Breast epithelium (tissue), 4 donors: ENCODE results near the gene PRIM2. TPM values are rescaled to one million over a fixed set of nuclear protein-coding genes. Genes with fewer than 3 reads are reported as not detected.
"Not testable (repeated sequence)": the region's sequence is repeated elsewhere in the genome, so short reads cannot be mapped to it uniquely, and the experiment has no call there.

Experiments
- DNase-seq, 2 donors: peaks; one replicate each; pipeline ENCODE4 v3.0.0-alpha.2; 2019; ENCODE audit warnings: low spot score in 2 of 2
- H3K27ac ChIP-seq, 2 donors: fragments of 200-600 bp; sonication (generic) in 1 of 2; one replicate each; pipeline ENCODE4 v1.5.1; 2016 to 2019; ENCODE audit warnings: mild to moderate bottlenecking in 1 of 2
- H3K27me3 ChIP-seq, 2 donors: fragments of 200-600 bp; sonication (generic) in 1 of 2; one replicate each; pipeline versions ENCODE4 v1.5.1 to v1.6.0; 2017 to 2019; ENCODE audit warnings: control low read depth in 1 of 2, mild to moderate bottlenecking in 1 of 2
- H3K36me3 ChIP-seq: fragments of 200-600 bp; one replicate; pipeline ENCODE4 v1.5.1; 2019
- H3K4me1 ChIP-seq, 2 donors: fragments of 200-600 bp; sonication (generic); one replicate each; pipeline ENCODE4 v1.5.1; 2016 to 2019; ENCODE audit warnings: control low read depth in 1 of 2
- H3K4me3 ChIP-seq, 3 donors: fragments of 200-600 bp; sonication (generic); 1 replicate in 2 of 3; 2 replicates in 1 of 3; pipeline ENCODE4 v1.5.1; 2016 to 2019; ENCODE audit warnings: mild to moderate bottlenecking in 3 of 3, moderate library complexity in 2 of 3
- H3K9me3 ChIP-seq, 2 donors: fragments of 200-600 bp; sonication (generic) in 1 of 2; one replicate each; pipeline ENCODE4 v1.5.1; 2016 to 2019; ENCODE audit warnings: control low read depth in 1 of 2
- intact Hi-C: fragments of 100-400 bp; cut with DNase I; formaldehyde crosslinking; loops from one replicate; pipeline ENCODE4 v1.15.1; 2023; ENCODE audit warnings: low total_unique reads
- total RNA-seq, 3 donors: library from RNA; depleted of rRNA; stranded (reverse); fragments of >200 nt; gene quantifications; one replicate each; pipeline ENCODE4 v1.1.0, GENCODE V29; 2016

Gene PRIM2
- total RNA-seq, 3 donors from 2014 or later = 9.3 to 20.1 (median 13.8) TPM

DNA sequence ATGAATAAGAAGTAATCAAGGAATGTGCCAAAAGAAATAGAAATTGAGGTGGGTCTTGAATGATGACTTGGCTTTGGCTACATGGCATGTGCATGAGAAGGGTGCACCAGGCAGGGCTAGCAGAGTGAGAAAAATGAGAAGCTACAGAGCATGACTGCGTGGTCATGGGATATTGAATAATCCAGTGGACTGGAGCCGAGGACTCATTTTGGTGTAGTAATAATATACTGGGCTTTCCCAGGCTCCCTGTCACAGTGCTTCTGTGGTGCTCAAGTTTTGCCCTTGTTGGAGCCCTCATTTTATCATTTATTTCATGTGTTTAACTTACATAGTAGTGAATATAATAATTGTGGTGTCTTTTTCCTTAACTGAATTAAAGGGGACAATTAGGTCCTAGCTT lies 217.7 kb downstream of the PRIM2 start:
- H3K27ac ChIP-seq, intact Hi-C loops, H3K36me3 ChIP-seq, H3K4me3 ChIP-seq, H3K9me3 ChIP-seq, DNase-seq, H3K4me1 ChIP-seq, H3K27me3 ChIP-seq: not testable (repeated sequence)

DNA sequence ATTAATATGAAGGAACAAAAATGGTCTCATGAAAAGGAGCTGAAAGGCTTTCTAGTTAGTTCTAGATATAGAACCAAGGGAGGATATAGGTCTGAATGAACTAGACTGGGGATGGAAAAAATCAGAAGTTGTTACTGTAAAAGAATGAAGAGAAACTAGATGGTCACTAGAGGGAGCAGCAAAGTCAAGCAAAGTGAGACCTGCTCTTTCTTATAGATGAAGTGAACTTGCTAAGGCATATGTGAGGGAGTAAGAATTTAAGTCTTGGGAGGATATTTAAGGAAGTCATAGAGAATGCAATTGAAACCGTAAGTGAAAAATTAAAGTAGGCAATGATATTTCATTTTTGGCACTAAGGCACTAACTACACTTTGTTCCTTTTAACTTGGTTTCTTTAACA lies 218.6 kb downstream of the PRIM2 start:
- H3K9me3 ChIP-seq, H3K4me1 ChIP-seq, H3K27me3 ChIP-seq, DNase-seq, intact Hi-C loops, H3K36me3 ChIP-seq, H3K4me3 ChIP-seq, H3K27ac ChIP-seq: not testable (repeated sequence)

DNA sequence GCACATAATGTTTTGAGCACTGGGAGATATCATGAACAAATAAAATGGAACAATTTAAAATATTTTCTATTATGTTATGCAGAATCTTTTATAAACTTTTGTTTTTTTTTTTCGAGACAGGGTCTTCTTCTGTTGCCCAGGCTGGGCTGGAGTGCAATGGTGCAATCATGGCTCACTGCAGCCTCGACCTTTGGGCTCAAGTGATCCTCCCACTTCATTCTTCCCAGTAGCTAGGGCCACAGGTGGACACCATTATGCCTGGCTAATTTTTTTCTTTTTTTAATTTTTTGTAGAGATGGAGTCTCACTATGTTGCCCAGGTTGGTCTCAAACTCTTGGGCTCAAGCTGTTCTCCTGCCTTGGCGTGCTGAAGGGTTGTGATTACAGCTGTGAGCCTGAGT lies 220.5 kb downstream of the PRIM2 start:
- H3K27me3 ChIP-seq, DNase-seq, H3K27ac ChIP-seq, H3K4me1 ChIP-seq, H3K36me3 ChIP-seq, H3K9me3 ChIP-seq, intact Hi-C loops, H3K4me3 ChIP-seq: not testable (repeated sequence)

DNA sequence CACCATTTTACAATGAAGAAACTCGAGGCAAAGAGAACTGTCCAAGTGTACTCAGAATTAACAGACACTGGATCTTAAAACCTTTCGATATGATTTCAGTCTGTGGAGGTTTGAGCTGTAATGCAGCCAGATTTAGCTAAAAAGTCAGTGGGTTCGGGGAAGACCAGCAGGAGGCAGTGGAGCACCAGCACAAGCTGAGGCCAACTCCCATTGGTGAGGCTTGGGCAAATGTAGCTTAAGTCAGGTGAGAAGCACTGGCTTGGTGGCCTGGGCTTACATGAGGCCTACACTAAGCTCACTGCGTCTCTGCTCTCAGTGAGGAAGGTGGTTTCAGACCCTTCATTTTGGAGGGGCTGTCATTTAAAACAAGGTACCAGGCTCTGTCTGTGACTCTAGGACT lies 234.5 kb downstream of the PRIM2 start:
- H3K27me3 ChIP-seq, intact Hi-C loops, H3K27ac ChIP-seq, DNase-seq, H3K4me1 ChIP-seq, H3K36me3 ChIP-seq, H3K4me3 ChIP-seq, H3K9me3 ChIP-seq: not testable (repeated sequence)

DNA sequence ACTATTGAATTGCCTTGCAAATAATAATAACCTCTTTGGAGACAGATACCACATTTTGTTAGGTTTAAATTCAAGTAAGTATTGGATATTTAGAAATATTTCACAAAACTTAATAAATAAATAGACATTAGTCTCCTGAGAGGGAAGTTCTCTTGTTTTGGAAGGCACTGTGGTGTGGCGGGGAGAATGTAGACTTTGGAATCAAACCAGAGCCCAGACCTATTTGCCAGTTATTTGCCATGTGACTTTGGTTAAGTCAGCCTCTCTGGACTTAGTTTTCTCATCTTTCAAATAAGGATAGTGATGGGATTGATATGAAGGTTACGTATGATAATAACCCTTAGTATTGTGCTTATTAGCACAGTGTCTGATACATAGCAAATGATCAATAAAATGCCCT lies 240.4 kb downstream of the PRIM2 start:
- H3K27me3 ChIP-seq, H3K27ac ChIP-seq, DNase-seq, H3K9me3 ChIP-seq, intact Hi-C loops, H3K4me1 ChIP-seq, H3K4me3 ChIP-seq, H3K36me3 ChIP-seq: not testable (repeated sequence)

DNA sequence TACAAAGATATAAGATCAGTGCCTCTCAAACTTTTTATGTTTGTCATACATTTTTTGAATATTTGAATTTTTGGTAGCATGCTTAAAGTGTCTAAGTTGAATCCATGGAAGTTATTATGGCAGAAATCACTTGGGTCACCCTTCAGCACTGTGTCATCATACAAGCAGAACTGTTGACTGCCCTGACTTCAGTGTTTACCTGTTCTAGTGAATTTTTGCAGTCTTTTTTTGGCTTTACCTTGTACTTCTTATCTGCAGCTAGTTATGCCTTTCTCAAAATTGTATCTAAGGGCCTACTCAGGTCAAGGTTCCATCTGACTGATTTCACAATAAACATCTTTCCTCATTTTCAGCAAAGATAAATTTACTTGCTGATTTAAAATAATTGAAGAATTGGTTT lies 241.7 kb downstream of the PRIM2 start:
- H3K4me1 ChIP-seq, H3K4me3 ChIP-seq, intact Hi-C loops, DNase-seq, H3K27me3 ChIP-seq, H3K27ac ChIP-seq, H3K9me3 ChIP-seq, H3K36me3 ChIP-seq: not testable (repeated sequence)

DNA sequence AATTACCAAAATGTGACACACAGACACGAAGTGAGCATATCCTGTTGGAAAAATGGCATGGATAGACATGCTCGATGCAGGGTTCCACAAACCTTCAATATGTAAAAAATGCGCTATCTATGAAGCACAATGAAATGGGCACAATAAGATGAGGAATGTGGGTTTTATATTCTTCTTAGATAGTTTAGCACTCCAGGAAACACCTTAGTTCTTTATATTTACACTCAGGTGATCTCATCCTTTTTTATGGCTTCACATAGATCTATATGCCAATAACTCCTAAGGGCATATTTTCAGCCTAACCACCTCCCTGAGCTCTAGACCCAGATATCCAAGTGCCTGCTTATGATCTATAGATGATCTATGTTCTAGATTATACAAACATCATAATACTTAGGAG lies 244.8 kb downstream of the PRIM2 start:
- H3K4me1 ChIP-seq, H3K9me3 ChIP-seq, H3K27ac ChIP-seq, H3K36me3 ChIP-seq, intact Hi-C loops, H3K4me3 ChIP-seq, H3K27me3 ChIP-seq, DNase-seq: not testable (repeated sequence)

DNA sequence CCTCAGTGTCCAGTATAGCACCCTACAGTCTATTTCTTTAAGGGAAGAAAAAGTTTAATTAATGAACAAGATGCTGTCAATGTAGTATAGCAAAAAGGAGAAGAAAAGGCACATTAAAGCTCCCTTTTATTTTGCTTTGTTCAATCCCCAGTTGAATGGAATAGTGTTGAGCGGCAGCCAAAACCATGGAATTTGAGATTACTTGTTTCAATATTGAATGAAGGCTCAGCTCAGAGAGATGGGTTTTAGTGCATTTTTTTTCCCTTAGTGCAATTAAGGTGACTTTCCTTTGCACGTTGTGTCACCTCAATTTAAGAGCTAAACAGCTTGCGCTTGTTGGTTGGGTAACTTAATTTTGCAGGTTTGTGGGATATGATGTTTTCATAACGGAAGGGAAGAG lies 254.7 kb downstream of the PRIM2 start:
- H3K9me3 ChIP-seq, DNase-seq, H3K27ac ChIP-seq, H3K4me3 ChIP-seq, H3K4me1 ChIP-seq, intact Hi-C loops, H3K36me3 ChIP-seq, H3K27me3 ChIP-seq: not testable (repeated sequence)

DNA sequence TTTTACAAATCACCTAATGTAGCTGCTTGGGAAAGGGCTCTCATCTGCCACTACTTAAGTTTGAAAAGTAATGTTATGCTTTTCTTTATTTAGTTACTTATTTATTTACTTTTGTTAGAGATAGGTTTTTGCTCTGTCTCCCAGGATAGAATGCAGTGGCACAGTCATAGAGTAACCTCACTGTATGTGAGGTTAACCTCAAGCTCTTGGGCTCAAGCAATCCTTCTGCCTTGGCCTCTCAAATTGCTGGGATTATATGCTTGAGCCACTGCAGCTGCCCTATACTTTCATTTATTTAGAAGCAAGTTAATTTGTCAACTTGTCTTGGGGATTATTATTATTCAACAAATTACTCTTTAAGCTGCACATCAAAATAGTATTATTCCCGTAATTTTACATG lies 255.4 kb downstream of the PRIM2 start:
- H3K4me3 ChIP-seq, H3K36me3 ChIP-seq, H3K9me3 ChIP-seq, DNase-seq, intact Hi-C loops, H3K4me1 ChIP-seq, H3K27ac ChIP-seq, H3K27me3 ChIP-seq: not testable (repeated sequence)

DNA sequence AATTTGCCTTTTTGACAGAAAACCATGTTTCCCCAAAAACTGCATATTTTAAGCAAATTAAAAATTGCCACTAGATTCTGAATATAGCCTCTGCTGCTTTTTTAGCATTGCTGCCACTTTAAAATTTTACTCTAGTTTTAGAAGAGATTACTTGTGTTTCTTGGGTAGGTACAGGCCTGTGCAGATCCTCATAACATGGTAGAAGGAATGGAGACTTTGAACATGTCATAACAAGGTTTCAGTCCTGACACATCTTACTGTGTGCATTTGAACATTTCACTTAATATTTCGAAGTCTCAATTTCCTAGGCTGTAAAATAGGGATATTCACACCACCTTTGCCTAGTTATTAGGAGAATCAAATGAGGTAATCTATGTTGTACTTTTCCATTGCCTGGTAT lies 259.6 kb downstream of the PRIM2 start:
- H3K27ac ChIP-seq, H3K27me3 ChIP-seq, H3K4me1 ChIP-seq, H3K4me3 ChIP-seq, DNase-seq, H3K36me3 ChIP-seq, H3K9me3 ChIP-seq, intact Hi-C loops: not testable (repeated sequence)

DNA sequence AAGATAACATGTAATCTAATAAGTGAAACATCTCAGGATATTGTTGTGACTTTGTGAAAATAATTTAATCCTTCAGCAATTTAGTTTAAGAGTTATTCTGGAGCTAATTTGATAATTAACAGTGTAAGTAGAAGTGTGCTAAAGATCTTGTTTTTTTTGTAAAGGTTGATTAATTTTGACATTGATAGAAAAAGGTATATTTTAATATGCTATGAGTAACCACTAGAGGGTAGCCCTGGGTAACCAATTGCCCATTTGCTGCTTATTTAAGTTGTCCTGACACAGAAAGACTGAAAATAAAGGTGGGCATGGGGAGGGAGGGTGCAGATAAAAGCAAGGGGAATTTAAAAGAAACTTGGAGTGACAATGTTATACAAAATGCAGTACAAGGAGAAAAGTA lies 262.1 kb downstream of the PRIM2 start:
- H3K4me3 ChIP-seq, DNase-seq, H3K27me3 ChIP-seq, H3K4me1 ChIP-seq, intact Hi-C loops, H3K9me3 ChIP-seq, H3K36me3 ChIP-seq, H3K27ac ChIP-seq: not testable (repeated sequence)

DNA sequence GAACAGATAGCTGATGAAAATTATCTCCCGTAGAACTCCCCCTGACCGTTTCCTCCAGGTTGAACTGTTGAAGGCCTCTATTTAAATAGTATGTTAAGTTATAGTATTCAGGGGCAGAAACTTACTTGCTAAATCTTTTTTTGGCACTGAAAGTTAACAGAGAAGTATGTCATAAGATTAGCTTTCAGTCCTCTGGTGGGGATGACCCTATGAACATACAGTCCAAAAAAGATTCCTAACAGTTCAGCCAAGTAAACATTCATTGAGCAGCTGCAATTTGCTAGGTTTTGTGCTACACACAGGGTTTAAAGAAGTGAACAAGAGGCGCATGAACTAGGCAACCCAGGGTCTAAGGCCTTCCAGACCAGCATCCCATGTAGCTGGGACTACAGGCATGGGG lies 264.2 kb downstream of the PRIM2 start:
- H3K36me3 ChIP-seq, H3K27ac ChIP-seq, intact Hi-C loops, H3K4me1 ChIP-seq, H3K4me3 ChIP-seq, H3K9me3 ChIP-seq, DNase-seq, H3K27me3 ChIP-seq: not testable (repeated sequence)

DNA sequence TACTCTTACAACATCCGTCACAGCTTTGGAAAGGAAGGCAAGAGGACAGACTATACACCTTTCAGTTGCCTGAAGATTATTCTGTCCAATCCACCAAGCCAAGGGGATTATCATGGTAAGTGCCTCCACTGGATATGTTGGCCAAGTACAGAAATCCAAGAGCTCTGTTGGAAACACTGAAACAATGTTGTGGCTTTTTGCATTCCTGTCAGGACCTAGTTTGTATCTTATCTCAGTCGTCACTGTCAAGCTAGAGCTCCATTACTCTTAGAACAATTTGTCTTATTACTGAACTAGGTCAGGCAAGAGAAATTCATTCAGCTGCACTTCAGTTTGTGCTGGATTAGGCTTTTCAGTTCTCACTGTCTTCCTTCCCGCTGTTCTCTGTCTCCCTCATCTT lies 283.7 kb downstream of the PRIM2 start:
- intact Hi-C loops, H3K27me3 ChIP-seq, H3K36me3 ChIP-seq, H3K27ac ChIP-seq, H3K4me1 ChIP-seq, DNase-seq, H3K9me3 ChIP-seq, H3K4me3 ChIP-seq: not testable (repeated sequence)

DNA sequence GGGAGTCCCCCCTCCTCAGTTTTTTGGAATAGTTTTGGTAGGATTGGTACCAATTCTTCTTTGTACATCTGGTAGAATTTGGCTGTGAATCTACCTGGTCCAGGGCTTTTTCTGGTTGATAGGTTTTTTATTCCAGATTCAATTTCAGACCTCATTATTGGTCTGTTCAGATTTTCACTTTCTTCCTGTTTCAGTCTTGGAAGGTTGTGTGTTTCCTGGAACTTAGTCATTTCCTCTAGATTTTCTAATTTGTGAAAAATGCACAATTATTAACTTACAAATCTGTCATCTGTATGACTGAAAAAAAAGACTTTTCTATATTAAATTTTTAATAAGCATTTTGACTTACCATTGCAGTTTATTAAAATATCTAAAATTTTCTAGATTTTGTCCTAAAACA lies 287.9 kb downstream of the PRIM2 start:
- H3K36me3 ChIP-seq, H3K4me1 ChIP-seq, DNase-seq, H3K27ac ChIP-seq, H3K9me3 ChIP-seq, intact Hi-C loops, H3K4me3 ChIP-seq, H3K27me3 ChIP-seq: not testable (repeated sequence)

DNA sequence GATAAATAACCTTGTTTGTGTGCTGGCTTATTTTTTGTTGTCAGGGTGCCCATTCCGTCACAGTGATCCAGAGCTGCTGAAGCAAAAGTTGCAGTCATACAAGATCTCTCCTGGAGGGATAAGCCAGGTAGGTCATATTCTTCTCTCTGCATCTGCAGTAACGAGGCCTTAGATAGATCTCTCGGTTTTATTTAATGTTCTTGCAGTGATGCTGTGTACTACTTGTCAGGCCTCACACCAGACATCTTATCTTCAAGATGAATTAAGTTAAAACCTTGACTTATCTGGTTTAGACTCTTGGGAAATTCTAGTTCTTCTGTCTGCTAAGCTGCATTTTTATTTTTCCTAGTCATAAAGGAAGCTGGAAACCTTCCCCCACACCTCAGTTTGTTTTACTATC lies 288.9 kb downstream of the PRIM2 start:
- H3K27ac ChIP-seq, DNase-seq, intact Hi-C loops, H3K9me3 ChIP-seq, H3K4me3 ChIP-seq, H3K27me3 ChIP-seq, H3K4me1 ChIP-seq, H3K36me3 ChIP-seq: not testable (repeated sequence)
